GM10248 (cell line): ENCODE results near the gene ZNF532.
"Not testable (repeated sequence)": the region's sequence is repeated elsewhere in the genome, so short reads cannot be mapped to it uniquely, and the experiment has no call there.

Experiments used
- CTCF ChIA-PET: fragments of 300-600 bp; sonication (Branson Sonifier 250); formaldehyde crosslinking; extraction: SDS; loops from one replicate; lab custom pipeline; 2021; ENCODE audit warnings: antibody characterized with exemption; lab: Yijun Ruan, JAX
- POLR2A ChIA-PET: fragments of 350-650 bp; sonication (Branson Sonifier 250); formaldehyde crosslinking; extraction: SDS; loops from one replicate; lab custom pipeline; 2020; ENCODE audit warnings: antibody characterized with exemption; lab: Yijun Ruan, JAX
- DNase-seq: peaks from one replicate; pipeline ENCODE4 v3.0.0; 2012; ENCODE audit errors: extremely low spot score
- TF ChIP-seq, protein P1 (sequence below): IDR thresholded peaks from 2 replicates; pipeline ENCODE4 v1.5.1; 2012; ENCODE audit warnings: mild to moderate bottlenecking, low read depth; ENCODE audit errors: extremely low read depth, missing control alignments, control extremely low read depth

ZNF532 gene

GRCh38 chr18:58911241-58911640, 46.6 kb downstream of the ZNF532 start:
- ChIA-PET CTCF (interaction anchor here (0.7 to 1.6 kb wide), 3 partner anchors 8 to 338 kb away, joined by 3 to 7 read pairs (median 4); no protein-coding TSS in a partner anchor), POLR2A (no interaction called here)
- DNase-seq = no peak
- TF ChIP-seq, protein P1, sequence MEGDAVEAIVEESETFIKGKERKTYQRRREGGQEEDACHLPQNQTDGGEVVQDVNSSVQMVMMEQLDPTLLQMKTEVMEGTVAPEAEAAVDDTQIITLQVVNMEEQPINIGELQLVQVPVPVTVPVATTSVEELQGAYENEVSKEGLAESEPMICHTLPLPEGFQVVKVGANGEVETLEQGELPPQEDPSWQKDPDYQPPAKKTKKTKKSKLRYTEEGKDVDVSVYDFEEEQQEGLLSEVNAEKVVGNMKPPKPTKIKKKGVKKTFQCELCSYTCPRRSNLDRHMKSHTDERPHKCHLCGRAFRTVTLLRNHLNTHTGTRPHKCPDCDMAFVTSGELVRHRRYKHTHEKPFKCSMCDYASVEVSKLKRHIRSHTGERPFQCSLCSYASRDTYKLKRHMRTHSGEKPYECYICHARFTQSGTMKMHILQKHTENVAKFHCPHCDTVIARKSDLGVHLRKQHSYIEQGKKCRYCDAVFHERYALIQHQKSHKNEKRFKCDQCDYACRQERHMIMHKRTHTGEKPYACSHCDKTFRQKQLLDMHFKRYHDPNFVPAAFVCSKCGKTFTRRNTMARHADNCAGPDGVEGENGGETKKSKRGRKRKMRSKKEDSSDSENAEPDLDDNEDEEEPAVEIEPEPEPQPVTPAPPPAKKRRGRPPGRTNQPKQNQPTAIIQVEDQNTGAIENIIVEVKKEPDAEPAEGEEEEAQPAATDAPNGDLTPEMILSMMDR = no peak

DNA sequence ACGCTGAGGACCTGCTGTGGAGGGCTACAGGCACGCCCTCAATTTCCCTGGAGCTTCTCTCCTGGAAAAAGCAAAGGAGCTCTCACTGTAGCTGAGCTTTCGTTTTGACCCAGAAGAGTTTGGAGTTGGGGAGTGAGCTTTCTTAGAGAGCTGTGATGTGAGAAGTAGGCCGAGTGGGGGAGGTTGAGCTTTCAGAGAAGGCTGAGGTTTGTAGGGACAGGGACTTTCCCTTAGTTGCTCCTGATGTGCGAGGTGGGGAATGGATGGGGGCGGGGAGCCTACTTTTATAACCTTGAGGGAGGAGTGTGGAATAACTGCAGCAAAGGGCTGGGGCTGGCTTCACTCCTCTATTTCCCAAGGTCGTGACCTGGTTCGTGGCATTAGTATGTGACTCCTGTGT, 47.1 kb downstream of the ZNF532 start:
- ChIA-PET POLR2A (no interaction called here), CTCF (interaction anchor here (0.7 to 1.6 kb wide), 5 partner anchors 9 to 337 kb away, joined by 3 to 7 read pairs (median 3); no protein-coding TSS in a partner anchor)
- no peak for DNase-seq
- TF ChIP-seq, protein P1 = no peak

DNA sequence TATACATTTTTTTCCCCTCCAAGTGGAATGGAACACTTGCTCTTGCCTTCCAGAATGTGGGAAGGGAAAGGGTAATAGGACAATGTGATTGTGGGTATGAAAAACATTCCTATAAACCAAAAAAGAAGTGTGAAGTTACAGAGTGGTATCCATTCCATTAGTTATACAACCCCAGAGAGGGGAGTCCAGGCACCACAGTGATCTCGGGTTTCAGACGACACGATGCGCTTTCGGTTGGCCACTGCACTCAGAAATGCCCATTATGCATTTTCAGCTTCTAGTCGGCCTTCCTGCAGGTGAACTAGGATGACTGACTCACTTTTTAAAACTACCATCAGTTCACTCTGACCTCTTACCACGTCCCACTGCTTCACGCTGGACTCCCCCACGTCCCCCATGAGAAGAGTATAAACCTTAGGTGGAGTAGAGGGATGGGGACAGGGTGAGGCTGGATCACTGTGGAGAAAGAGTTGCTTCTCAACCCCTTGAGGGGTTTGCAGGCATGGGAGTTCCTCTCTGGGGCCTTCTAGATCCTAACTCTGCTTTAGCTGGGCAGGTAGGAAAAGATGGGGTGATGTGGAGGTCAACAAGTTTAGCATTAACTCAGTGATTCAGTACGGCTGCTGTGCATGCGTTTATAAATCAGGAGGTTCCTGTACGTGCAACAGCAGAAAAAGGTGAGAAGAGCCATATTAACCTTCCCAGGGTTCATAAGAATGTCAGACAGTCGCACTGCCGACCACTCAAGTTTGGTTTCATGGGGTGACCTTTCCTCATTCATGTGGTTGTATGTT, 50.5 kb downstream of the ZNF532 start:
- TF ChIP-seq, protein P1 = no peak
- ChIA-PET CTCF (interaction anchor here (1.3 kb wide), 1 partner anchor 9 kb away, joined by 3 read pairs; no protein-coding TSS in a partner anchor), POLR2A (no interaction called here)
- DNase-seq = no peak

DNA sequence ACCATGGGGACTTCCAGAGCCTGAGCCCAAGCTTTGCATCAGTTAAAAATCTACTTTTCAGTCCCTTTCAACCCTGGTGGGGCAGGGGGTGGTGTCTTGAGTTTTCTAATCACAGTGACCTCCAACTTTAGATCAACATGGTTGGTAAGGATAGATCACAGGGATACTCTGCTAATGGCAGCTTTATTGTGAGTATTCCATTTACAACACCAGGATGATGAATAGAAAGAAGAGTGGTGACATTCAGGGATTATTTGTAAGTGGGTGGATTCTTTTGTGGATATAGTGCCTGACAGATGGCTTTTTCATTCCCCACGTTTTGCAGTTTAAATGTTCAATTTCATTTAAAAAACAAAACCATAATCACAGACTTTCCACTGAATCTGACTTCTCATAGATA, 51.3 kb downstream of the ZNF532 start:
- no peak for DNase-seq
- ChIA-PET CTCF (interaction anchor here (1.2 to 1.4 kb wide), 2 partner anchors 109 to 135 kb away, joined by 3 to 4 read pairs; no protein-coding TSS in a partner anchor), POLR2A (no interaction called here)
- TF ChIP-seq, protein P1 = no peak

DNA sequence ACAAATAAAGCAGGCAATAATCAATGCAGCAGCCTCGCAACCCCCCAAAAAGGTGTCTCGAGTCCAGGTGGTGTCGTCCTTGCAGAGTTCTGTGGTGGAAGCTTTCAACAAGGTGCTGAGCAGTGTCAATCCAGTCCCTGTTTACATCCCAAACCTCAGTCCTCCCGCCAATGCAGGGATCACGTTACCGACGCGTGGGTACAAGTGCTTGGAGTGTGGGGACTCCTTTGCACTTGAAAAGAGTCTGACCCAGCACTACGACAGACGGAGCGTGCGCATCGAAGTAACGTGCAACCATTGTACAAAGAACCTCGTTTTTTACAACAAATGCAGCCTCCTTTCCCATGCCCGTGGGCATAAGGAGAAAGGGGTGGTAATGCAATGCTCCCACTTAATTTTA, 55.3 kb downstream of the ZNF532 start:
- POLR2A ChIA-PET, DNase-seq, CTCF ChIA-PET: not testable (repeated sequence)

GRCh38 chr18:58922995-58923394, 58.3 kb downstream of the ZNF532 start:
- ChIA-PET CTCF (interaction anchor here (1.0 to 2.0 kb wide), 2 partner anchors 10 to 148 kb away, joined by 3 to 5 read pairs; no protein-coding TSS in a partner anchor), POLR2A (no interaction called here)
- no peak for DNase-seq
- TF ChIP-seq, protein P1 = no peak

- ChIA-PET POLR2A (no interaction called here), CTCF (interaction anchor here (1.3 to 1.8 kb wide), 2 partner anchors 10 to 11 kb away, joined by 3 to 4 read pairs; no protein-coding TSS in a partner anchor)
- no peak for DNase-seq
- TF ChIP-seq, protein P1 = no peak
These were observed 59.8 kb downstream of the ZNF532 start for GRCh38 chr18:58924473-58924872.
